HG02623 (cell line): ENCODE results near the gene CEP76.

ENCODE experiments used
- ATAC-seq: cut with Tn5 transposase; IDR thresholded peaks from one replicate; pipeline ENCODE4 v1.9.1; 2021; ENCODE audit warnings: moderate library complexity; ENCODE audit not compliant: unreplicated experiment

The CEP76 gene

GRCh38 chr18:12703664-12704063 lies 1.1 kb upstream of the CEP76 start:
- no peak for ATAC-seq

- ATAC-seq: peak; percentile 24
These were observed 609 bp upstream of the CEP76 start for GRCh38 chr18:12703096-12703567.

- no peak for ATAC-seq
These were observed 1.4 kb downstream of the CEP76 start for GRCh38 chr18:12701161-12701560.

- ATAC-seq: no peak
These were observed 2.8 kb downstream of the CEP76 start for GRCh38 chr18:12699747-12700146.

- no peak for ATAC-seq
These were observed 8.5 kb downstream of the CEP76 start for GRCh38 chr18:12694032-12694431.

GRCh38 chr18:12692206-12692605 lies 10.3 kb downstream of the CEP76 start:
- ATAC-seq: no peak

GRCh38 chr18:12689256-12689850 lies 13.2 kb downstream of the CEP76 start:
- ATAC-seq: no peak

- no peak for ATAC-seq
These were observed 16.4 kb downstream of the CEP76 start for GRCh38 chr18:12686100-12686499.

- ATAC-seq: no peak
These were observed 23.2 kb downstream of the CEP76 start for GRCh38 chr18:12679183-12679786.

- no peak for ATAC-seq
These were observed 34.5 kb downstream of the CEP76 start for GRCh38 chr18:12668041-12668440.

- ATAC-seq: no peak
These were observed 42.5 kb downstream of the CEP76 start for GRCh38 chr18:12659904-12660605.

GRCh38 chr18:12658426-12659138 lies 43.9 kb downstream of the CEP76 start:
- ATAC-seq: no peak

GRCh38 chr18:12657684-12658425 lies 44.7 kb downstream of the CEP76 start, which contains the start of gene SPIRE1:
SPIRE1 (minus strand) TSS chr18:12658107; CDS start chr18:12657866, 241 bp downstream.
- peak; percentile 62 for ATAC-seq

GRCh38 chr18:12656938-12657683 lies 45.4 kb downstream of the CEP76 start:
- peak; percentile 31 for ATAC-seq

GRCh38 chr18:12656605-12656937 lies 46.0 kb downstream of the CEP76 start:
- ATAC-seq: no peak

- no peak for ATAC-seq
These were observed 47.6 kb downstream of the CEP76 start for GRCh38 chr18:12654971-12655370.

GRCh38 chr18:12652861-12653401 lies 49.6 kb downstream of the CEP76 start:
- no peak for ATAC-seq

GRCh38 chr18:12651651-12652050 lies 50.9 kb downstream of the CEP76 start:
- ATAC-seq: no peak

GRCh38 chr18:12647773-12648172 lies 54.8 kb downstream of the CEP76 start:
- ATAC-seq: no peak

GRCh38 chr18:12645751-12646203 lies 56.7 kb downstream of the CEP76 start:
- no peak for ATAC-seq
